Ovary (tissue), 9 donors: Measurements from ENCODE around the gene MSI2. TPM values are rescaled to one million over a fixed set of nuclear protein-coding genes. Genes with fewer than 3 reads are reported as not detected.

Source experiments
- DNase-seq, 5 donors: peaks; one replicate each; pipeline ENCODE4 v3.0.0-alpha.2; 2019 to 2020
- H3K27ac ChIP-seq, 2 donors: fragments of 200-600 bp; one replicate each; pipeline versions ENCODE4 v1.5.1 to v1.8.0; 2019 to 2022
- H3K27me3 ChIP-seq: fragments of 200-600 bp; one replicate; pipeline ENCODE4 v1.8.0; 2022
- H3K36me3 ChIP-seq: fragments of 200-600 bp; sonication (generic); one replicate; pipeline ENCODE4 v1.5.1; 2019
- H3K4me1 ChIP-seq: one replicate; pipeline ENCODE4 v1.8.1; 2013; ENCODE audit warnings: mild to moderate bottlenecking, moderate library complexity; ENCODE audit not compliant: insufficient read depth
- H3K4me3 ChIP-seq: fragments of 200-600 bp; sonication (generic); one replicate; pipeline ENCODE4 v1.5.1; 2017
- H3K9me3 ChIP-seq, 2 donors: fragments of 200-600 bp in 1 of 2; sonication (generic) in 1 of 2; one replicate each; pipeline versions ENCODE4 v1.5.1 to v1.8.1; 2013 to 2019; ENCODE audit warnings: mild to moderate bottlenecking in 1 of 2, moderate library complexity in 1 of 2
- CTCF ChIP-seq, 3 donors: fragments of 450-650 bp in 2 of 3; fragments of 200-600 bp in 1 of 3; IDR thresholded peaks; one replicate each; pipeline versions ENCODE4 v1.5.1 to v1.8.0; 2016 to 2022; ENCODE audit warnings: antibody characterized with exemption in 3 of 3, mild to moderate bottlenecking in 1 of 3
- EP300 ChIP-seq: sonication (generic); formaldehyde crosslinking; IDR thresholded peaks from one replicate; pipeline ENCODE4 v1.6.1; 2017; ENCODE audit warnings: antibody characterized with exemption
- POLR2A ChIP-seq: fragments of 450-650 bp; IDR thresholded peaks from one replicate; pipeline ENCODE4 v1.6.1; 2017; ENCODE audit warnings: antibody characterized with exemption, mild to moderate bottlenecking, moderate library complexity
- WGBS, 3 donors: extraction: QIAGEN DNeasy Blood & Tissue Kit in 1 of 3; methylation state at CpG; one replicate each; pipeline versions ENCODE4 v1.1.5 to v1.1.7; 2013 to 2017; 5-methylcytosine and 5-hydroxymethylcytosine counted together
- intact Hi-C, 4 donors: fragments of 100-400 bp; cut with DNase I; formaldehyde crosslinking; loops; one replicate each; pipeline versions ENCODE4 v1.11.0 to v1.15.1; 2022 to 2023
- polyA plus RNA-seq, 2 donors: library from polyadenylated mRNA; stranded (reverse); fragments of 200-250 nt in 1 of 2; fragments of 350-450 nt in 1 of 2; fragmentation: Illumina TruSeq in 1 of 2; extraction: RNeasy Lipid Tissue Mini Kit (QIAGEN cat#74804) in 1 of 2; gene quantifications; one replicate each; pipeline ENCODE4 v1.2.3, GENCODE V29; 2013 to 2014
- total RNA-seq, 7 donors: library from RNA; depleted of rRNA in 2 of 7; stranded (reverse); fragments of >200 nt in 2 of 7; fragmentation: NEBNext Ultra II Directional in 3 of 7; extraction: Animal tissue kit (Norgen Biotek cat#: 25700) in 3 of 7; gene quantifications; one replicate each; pipeline versions ENCODE4 v1.1.0 to v1.2.4, GENCODE V29; 2016 to 2023
- donor health status: DM: no; HTN: no; CAD: no; lungs with moderate emphysema.
- donor health status: DM: no; HTN: no; CAD: no.
- donor health status: Bipolar disorder and iron deficiency.
- donor health status: DM: yes; HTN: yes; CAD: no.
- donor health status: DM: no; HTN: no; CAD: no.
- donor health status: DM: yes; HTN: yes; CAD: no.

The MSI2 gene
- total and polyA plus RNA-seq, 9 donors, result 43.1 to 199 (median 120) TPM

DNA sequence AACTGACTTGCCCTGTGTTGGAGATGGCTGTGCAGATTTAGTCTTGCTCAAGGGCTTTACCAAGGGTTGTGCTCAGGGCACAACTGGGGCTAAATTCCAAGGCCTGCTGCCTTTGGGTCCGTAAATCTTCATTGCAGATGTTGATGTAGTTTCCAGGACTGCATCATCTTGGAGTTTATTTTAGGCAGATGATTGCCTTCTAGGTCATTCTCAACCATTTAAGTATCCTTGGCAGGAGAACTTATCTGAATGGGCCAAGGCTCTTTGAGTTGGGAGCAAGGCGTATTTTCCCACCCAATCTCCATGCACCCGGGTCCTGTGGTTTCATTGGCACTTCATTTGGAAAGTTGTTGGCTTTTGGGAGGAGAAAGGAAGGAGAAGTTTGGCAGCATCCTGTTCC, 200.3 kb downstream of the MSI2 start:
- no peaks in the 10 kb centered on the region for H3K36me3 ChIP-seq
- no peaks in the 10 kb centered on the region for H3K9me3 ChIP-seq
- no peak for DNase-seq
- peaks cover 5% of the 10 kb centered on the region for H3K4me1 ChIP-seq
- WGBS, 3 donors, result 57 to 69% (median 58%) methylated on average over 3 of the region's 3 CpGs
- H3K27me3 ChIP-seq, result no peaks in the 10 kb centered on the region
- intact Hi-C loops, result no loop called here
- no peak overlapping the region for H3K27ac ChIP-seq
- no peak overlapping the region for H3K4me3 ChIP-seq
- no peak for TF ChIP-seq CTCF (IDR thresholded peaks at IDR 0.05)
- no peak for TF ChIP-seq EP300
- no peak for TF ChIP-seq POLR2A

DNA sequence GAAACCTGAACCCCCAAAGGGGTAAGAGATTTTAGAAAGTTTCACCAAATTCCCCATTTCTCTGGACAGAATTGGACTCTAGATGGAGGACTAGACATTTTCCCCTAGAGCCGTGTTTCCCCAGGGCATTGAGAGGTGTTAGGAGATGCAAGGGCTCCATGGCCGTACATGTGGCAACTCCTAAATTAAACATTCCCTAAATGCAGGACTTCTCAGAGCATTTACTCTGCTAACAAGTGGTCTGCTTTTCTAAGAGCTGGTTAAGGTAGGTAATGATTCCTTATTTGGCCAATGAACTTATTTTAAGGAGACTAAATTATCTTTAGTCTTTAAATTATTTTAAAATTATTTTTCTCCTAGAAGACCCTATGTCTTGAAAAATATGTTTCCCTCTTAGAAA, 200.9 kb downstream of the MSI2 start:
- no peak overlapping the region for H3K27ac ChIP-seq
- H3K4me3 ChIP-seq, result no peak overlapping the region
- no peak for DNase-seq
- no peaks in the 10 kb centered on the region for H3K9me3 ChIP-seq
- H3K27me3 ChIP-seq, result no peaks in the 10 kb centered on the region
- peaks cover 5% of the 10 kb centered on the region for H3K4me1 ChIP-seq
- H3K36me3 ChIP-seq, result no peaks in the 10 kb centered on the region
- WGBS, 3 donors, result 91 to 95% (median 94%) methylated on average over 2 of the region's 2 CpGs
- intact Hi-C loops, result no loop called here
- TF ChIP-seq EP300 (no peak), POLR2A (no peak), CTCF (IDR thresholded peaks at IDR 0.05) (no peak)

DNA sequence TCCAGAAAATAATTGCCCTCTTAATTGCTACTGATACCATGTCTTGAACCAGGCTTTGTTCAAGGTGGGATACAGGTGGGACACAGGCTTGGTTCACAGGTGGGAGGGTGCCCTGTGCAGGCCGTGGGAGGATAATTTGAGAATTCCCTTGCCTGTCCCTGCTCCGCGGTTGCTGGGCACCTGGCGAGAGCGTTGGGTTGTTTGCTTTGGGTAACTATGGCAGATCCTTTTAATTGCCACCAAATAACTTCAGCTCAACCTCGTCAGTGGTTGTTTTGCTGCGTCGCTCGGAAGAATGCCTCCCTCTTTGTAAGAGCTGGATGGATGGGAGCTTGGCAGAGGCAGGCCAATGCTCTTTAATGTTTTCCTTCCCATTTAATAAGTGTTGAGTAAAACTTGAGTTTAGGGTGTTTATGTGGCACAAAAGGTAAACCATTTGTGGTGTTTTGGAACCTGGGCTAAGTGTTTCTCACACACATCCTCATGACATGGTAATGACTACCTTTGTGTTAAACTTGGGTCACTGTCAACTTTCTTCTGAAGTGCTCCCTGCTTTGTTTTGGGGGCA, 202.5 kb downstream of the MSI2 start:
- 94 to 98% (median 97%) methylated on average over 9 of the region's 9 CpGs for WGBS, 3 donors
- intact Hi-C loops, result no loop called here
- Histone ChIP-seq H3K4me1 (peaks cover 5% of the 10 kb centered on the region), H3K27ac (no peak overlapping the region), H3K36me3 (no peaks in the 10 kb centered on the region), H3K4me3 (no peak overlapping the region), H3K9me3 (no peaks in the 10 kb centered on the region), H3K27me3 (no peaks in the 10 kb centered on the region)
- no peak for DNase-seq
- TF ChIP-seq POLR2A (no peak), EP300 (no peak), CTCF (IDR thresholded peaks at IDR 0.05) (no peak)

GRCh38 chr17:57459286-57459915, 203.1 kb downstream of the MSI2 start:
- peaks cover 5% of the 10 kb centered on the region for H3K4me1 ChIP-seq
- 82 to 86% (median 85%) methylated on average over 12 of the region's 12 CpGs for WGBS, 3 donors
- DNase-seq, result no peak
- no peak overlapping the region for H3K4me3 ChIP-seq
- intact Hi-C loops, result no loop called here
- no peak overlapping the region for H3K27ac ChIP-seq
- no peaks in the 10 kb centered on the region for H3K36me3 ChIP-seq
- TF ChIP-seq EP300, result no peak
- TF ChIP-seq POLR2A, result no peak
- TF ChIP-seq CTCF (IDR thresholded peaks at IDR 0.05), result no peak
- no peaks in the 10 kb centered on the region for H3K27me3 ChIP-seq
- no peaks in the 10 kb centered on the region for H3K9me3 ChIP-seq
